Measurements from ENCODE around the gene ZDHHC22.

Gene ZDHHC22

GRCh38 chr14:77125823-77126325 lies 15.7 kb downstream of the ZDHHC22 start:
- DNase-seq: no peak

DNA sequence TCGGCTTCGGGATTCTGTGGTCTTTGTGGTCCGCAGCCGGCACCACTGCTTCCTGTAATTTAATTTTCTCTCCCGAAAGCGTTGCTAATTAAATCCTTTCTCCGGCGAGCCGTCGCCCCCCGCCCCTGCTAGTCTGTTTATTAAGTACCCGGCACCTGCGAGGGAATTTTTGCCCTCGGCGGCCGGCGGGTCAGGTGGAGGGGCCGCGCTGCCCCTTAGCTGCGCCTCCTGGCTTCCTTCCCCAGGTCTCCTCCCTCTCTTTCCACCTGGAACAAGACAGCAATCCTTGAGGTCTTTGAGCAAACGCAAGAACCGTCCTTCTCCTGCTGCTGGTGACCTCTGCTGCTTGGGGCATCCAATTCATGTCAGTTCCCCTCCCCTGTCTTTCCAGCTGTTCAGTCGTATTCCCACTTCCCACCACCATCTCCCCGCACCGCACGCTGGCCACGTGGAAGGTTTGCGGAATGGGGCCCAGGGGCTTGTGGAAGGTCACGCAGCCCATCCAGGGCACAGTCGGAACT lies 16.2 kb downstream of the ZDHHC22 start:
- no peak for DNase-seq

GRCh38 chr14:77124345-77125280 lies 17.0 kb downstream of the ZDHHC22 start:
- peak; percentile 35 to 74 for DNase-seq

DNA sequence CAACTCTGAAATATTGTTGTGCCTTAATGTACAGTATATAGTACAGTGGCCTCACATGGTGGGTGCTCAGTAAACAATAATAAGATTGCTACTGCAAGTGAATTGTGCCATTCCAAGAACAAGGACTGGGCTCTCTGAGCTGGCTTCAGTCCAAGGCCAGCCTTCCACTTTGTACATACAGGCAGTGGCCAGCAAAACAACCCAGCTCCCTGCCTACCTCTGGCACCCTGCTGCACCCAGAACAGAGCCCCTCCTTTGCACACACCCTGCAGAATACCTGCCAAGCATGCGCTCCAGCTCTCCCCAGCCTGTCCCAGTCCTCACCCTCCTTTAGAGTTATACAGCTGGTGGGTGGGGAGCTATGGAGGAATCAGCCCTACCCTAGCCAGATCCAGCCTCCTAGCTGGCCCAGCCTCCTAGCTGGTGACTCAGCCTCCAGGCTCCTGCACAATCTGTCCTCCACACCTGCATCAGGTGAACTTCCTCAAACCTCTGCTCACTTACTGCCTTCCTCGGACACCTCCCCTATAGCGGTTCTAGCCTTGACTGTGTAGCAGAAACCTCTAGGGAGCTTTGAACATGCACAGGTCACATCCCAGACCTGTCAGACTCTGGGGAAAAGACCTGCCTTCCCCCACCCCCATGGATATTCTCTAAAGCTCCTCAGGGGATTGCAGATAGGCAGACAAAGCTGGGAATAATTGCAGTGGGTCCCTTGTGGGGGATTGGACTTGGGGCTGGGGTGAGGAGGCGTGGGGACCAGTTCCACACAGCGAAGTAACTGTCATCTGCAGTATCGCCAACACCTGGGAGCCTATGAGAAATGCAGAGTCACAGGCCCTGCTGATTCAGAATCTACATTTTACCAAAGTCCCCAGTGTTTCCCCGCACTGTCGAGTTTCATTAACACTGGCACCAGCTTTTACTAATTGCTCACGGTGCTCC lies 17.9 kb downstream of the ZDHHC22 start:
- no peak for DNase-seq

DNA sequence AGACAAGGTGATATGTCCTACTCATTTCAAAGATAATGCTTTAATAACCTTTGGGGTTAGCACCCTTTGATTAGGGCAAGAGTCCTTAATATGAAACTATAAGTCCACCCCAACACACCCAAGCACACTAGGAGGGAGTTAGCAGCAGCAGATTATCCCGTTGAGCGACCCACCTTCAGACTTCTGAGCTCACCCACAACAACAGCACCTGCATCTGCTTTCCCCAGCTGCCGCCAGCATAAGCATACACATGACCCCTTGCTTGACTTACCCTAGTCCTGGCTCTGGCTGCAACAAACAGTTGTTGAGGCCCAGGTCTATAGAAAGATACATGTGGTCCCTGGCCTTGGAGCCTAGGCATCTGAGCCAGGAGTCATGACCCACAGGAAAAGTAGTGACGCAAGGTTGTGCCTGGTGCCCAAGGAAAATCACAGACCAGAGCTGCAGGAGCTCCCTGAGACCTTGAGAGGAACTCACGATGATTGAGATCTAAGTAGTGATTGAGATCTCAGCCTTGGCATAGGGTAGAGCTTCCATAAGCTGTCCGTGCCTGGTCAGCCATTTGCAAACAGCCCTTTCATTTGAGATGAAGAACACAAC lies 19.0 kb downstream of the ZDHHC22 start:
- DNase-seq: no peak

DNA sequence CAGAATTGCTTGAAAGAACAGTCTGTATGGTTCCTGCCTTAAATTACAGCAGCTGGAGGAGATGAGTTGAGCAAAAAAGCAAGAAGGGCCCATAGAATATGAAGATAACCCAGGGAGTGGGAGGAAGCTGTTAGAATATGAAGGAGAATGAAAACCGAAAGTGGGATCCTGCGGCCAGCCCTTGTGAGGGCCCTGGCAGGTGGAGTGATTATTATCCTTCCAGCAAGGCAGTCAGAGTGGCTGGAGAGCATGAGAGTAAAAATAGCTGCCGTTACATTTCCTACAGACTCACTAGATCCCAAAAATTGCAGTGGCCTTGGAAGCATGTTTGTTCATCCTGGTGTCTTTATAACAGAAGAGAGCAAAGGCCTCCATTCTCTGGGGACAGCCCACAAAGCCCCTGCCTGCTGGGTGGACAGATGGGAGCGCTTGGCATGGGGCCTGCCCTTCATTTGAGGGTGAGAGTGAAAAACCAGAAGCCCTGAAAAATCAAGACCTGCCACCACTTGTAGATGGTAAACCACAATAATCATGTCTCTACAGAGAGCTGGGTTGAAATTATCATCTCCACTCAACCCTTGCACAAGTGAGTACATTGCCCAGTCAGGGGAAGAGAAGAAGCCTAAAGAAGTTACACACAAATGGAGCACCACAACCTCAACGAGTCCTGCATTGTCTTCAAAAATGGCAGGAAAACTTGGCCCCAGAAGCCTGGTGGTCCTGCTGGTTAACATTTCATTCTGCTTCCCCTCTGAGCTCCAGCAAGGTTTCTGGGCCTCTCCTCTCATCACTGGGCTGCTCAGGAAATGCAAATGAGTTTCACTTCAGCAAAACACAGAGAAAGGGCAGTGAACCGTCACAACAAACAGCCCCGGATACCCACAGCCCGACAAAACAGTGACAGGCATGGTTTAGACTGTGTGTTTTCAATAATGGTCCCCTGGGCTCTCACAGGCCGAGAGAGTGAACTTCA lies 20.5 kb downstream of the ZDHHC22 start:
- no peak for DNase-seq

DNA sequence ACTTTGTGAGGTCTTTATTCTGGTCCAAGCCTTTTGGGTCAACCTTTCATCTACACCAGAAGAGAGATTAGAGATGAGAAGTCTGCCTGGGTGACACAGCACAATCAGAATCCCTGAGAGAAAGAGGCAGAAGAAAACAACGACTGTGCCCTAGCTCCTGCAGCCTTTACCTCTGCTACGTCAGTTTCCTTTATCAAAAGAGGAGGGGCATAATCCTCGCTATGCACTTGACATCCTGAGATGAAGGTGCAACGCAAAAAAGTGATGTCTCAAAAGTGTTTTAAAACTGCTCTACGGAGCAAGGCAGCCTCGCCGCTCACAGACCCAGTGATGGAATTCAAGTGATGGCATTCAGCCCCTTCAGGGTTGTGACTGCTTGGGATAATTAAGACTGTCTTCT lies 21.7 kb downstream of the ZDHHC22 start:
- no peak for DNase-seq

DNA sequence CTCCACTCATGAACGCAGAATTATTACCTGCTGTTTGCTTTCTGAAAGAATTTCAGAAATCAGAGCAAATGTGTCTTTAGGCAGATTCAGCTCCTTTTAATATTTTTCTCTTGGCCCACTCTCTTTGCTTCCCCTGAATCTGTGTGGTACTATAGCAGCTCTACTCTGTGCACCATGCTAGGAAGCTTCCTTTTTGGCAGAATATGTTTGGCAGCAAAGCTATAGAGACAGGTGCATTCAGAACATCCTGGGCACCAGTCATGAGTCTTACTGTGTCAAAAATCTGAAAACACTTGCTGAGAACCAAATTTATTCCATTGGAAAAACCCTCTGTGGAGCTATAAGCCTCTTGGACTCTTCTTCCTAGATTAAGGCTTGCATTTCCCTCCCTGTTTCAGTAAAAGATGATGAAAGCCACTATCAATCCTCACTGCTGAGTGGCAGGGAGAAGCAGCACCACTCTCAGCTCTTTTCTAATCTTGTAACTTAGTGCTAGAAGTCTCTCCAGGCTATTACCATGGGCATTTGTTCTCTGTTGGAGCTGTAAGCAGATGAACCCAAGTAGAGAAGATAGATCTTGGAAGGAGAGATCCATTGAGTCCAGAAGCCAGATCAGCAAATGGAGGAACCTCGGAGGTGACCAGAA lies 25.3 kb downstream of the ZDHHC22 start:
- DNase-seq: no peak

- DNase-seq: no peak
These were observed 27.0 kb downstream of the ZDHHC22 start for GRCh38 chr14:77114609-77115008.

GRCh38 chr14:77113644-77114043 lies 27.9 kb downstream of the ZDHHC22 start:
- DNase-seq: no peak

GRCh38 chr14:77111021-77111420 lies 30.6 kb downstream of the ZDHHC22 start:
- DNase-seq: no peak

GRCh38 chr14:77110286-77110685 lies 31.3 kb downstream of the ZDHHC22 start:
- no peak for DNase-seq

GRCh38 chr14:77109656-77110055 lies 31.9 kb downstream of the ZDHHC22 start:
- no peak for DNase-seq

GRCh38 chr14:77108753-77109152 lies 32.8 kb downstream of the ZDHHC22 start:
- DNase-seq: no peak

DNA sequence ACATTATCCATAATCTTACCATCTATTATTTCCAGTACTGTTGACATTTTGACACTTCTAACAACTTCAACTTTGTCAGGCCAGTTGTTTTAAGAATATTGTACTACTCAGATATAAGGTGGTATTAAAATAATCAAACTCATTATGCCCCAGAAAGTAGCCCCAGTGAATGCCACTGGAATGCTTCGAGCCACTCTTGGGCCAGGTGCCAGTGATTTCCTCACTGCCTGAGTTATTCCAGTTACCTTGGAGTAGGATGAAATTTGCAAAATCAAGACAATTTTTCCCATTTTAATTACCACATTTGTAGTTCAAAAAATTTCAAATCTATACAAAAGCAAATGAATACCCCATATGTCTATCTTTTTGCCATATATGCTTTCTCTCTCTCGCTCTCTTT lies 34.4 kb downstream of the ZDHHC22 start:
- DNase-seq: no peak

GRCh38 chr14:77106666-77107065 lies 34.9 kb downstream of the ZDHHC22 start:
- DNase-seq: no peak

DNA sequence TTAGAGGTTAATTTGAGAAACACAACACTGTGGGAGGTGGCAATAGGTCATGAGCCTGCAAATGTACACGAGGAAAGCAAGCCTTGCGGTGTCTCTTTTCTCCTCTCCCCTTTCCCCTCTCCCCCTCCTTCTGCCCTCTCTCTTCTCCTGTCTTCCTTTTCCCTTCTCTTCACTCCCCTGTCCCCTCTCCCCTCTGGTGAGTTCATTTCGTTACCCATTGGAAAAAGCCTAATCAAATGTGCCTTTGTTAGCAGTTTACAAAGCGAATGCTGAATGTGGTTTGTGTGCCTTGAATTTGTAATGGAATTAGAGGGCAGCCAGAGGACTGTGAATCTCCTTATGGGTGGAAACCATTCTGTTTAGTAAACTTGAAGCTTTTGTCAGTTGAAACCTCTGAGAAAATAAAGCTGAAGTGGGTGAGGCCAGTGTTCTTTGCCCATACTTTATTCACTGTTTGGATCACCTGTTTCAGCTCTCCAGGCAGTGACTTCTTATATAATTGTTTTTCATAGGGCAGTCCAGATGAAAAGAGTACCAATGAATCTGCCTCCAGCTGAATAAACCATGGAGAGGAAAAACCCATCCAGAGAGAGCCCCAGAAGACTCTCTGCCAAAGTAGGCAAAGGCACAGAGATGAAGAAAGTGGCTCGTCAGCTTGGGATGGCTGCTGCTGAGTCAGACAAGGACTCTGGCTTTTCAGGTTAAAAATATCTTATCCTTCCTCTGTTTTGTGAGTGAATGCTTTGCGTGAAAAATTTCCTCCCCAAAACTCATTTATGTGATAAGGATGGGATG lies 36.2 kb downstream of the ZDHHC22 start:
- no peak for DNase-seq

GRCh38 chr14:77104393-77104792 lies 37.2 kb downstream of the ZDHHC22 start:
- DNase-seq: no peak

- DNase-seq: no peak
These were observed 37.6 kb downstream of the ZDHHC22 start for GRCh38 chr14:77103951-77104350.

- DNase-seq: no peak
These were observed 38.1 kb downstream of the ZDHHC22 start for GRCh38 chr14:77103475-77103874.
